HCT116 (cell line): ENCODE data around the gene AUTS2. TPM values are rescaled to one million over a fixed set of nuclear protein-coding genes. Genes with fewer than 3 reads are reported as not detected.

Experiments used
- ATAC-seq: fragments of 200-7000 bp; cut with Tn5 transposase; 2 replicates; pipeline ENCODE4 v1.9.1; 2020; ENCODE audit warnings: mild to moderate bottlenecking, moderate library complexity
- BruUV-seq: library from RNA; stranded (reverse); fragments of 400-500 nt; replicated peaks from 2 replicates; lab custom pipeline; 2021; lab: Mats Ljungman, UMichigan
- CTCF ChIA-PET: fragments of 300-600 bp; sonication (Branson Sonifier 250); formaldehyde crosslinking; loops from one replicate; lab custom pipeline; 2021; ENCODE audit warnings: antibody characterized with exemption; lab: Charles Lee
- POLR2A ChIA-PET: fragments of 300-600, 350-600 bp; sonication (Branson Sonifier 250); formaldehyde crosslinking; loops from one replicate; lab custom pipeline; 2021; ENCODE audit warnings: antibody characterized with exemption; lab: Charles Lee
- RAD21 ChIA-PET, 2 experiments: fragments of 300-600 bp; sonication (Branson Sonifier 250); formaldehyde crosslinking; loops; one replicate each; lab custom pipeline; 2023; ENCODE audit warnings: low total read pairs in 2 of 2; ENCODE audit not compliant: uncharacterized antibody in 2 of 2, unreplicated experiment in 2 of 2, low non-redundant PET in 1 of 2; lab: Charles Lee
- DNase-seq: peaks from one replicate; pipeline ENCODE4 v3.0.0-alpha.2; 2010; ENCODE audit warnings: low read depth, low spot score
- H2AFZ ChIP-seq: fragments of 200-600 bp; shearing (Covaris generic), sonication (generic); 2 replicates; pipeline ENCODE4 v1.6.1; 2017; ENCODE audit warnings: low read depth, mixed run types, mixed read lengths, antibody characterized with exemption, low read length; ENCODE audit not compliant: poor library complexity, severe bottlenecking
- H3K27ac ChIP-seq: 2 replicates; pipeline ENCODE4 v1.5.1; 2012; ENCODE audit warnings: low read depth, low read length
- H3K27me3 ChIP-seq: fragments of 200-600 bp; sonication (generic); 2 replicates; pipeline ENCODE4 v1.6.1; 2016; ENCODE audit warnings: mixed run types, low read length, mixed read lengths; ENCODE audit not compliant: insufficient read depth
- H3K36me3 ChIP-seq, 2 experiments: fragments of 200-500 bp in 1 of 2; fragments of 200-600 bp in 1 of 2; sonication (Bioruptor generic) in 1 of 2; sonication (generic) in 1 of 2; 2 replicates each; pipeline versions ENCODE4 v1.5.1 to v1.6.1; 2014 to 2016; ENCODE audit warnings: low read length in 2 of 2, inconsistent platforms in 1 of 2, mixed read lengths in 1 of 2, mixed run types in 1 of 2; ENCODE audit not compliant: insufficient read depth in 2 of 2, control insufficient read depth in 1 of 2
- H3K4me1 ChIP-seq, 2 experiments: fragments of 200-600 bp in 1 of 2; sonication (generic) in 1 of 2; 2 replicates each; pipeline versions ENCODE4 v1.5.1 to v1.6.1; 2012 to 2017; ENCODE audit warnings: low read length in 2 of 2, inconsistent platforms in 1 of 2, mild to moderate bottlenecking in 1 of 2, mixed read lengths in 1 of 2, mixed run types in 1 of 2, moderate library complexity in 1 of 2; ENCODE audit not compliant: insufficient read depth in 2 of 2, control insufficient read depth in 1 of 2
- H3K4me2 ChIP-seq: fragments of 200-600 bp; sonication (generic); 2 replicates; pipeline ENCODE4 v1.6.1; 2017; ENCODE audit warnings: mixed run types, low read length, mixed read lengths
- H3K4me3 ChIP-seq, 2 experiments: fragments of 200-600 bp in 1 of 2; sonication (generic) in 1 of 2; replicated peaks in 1 of 2; 2 replicates each; pipeline ENCODE4 v1.5.1; 2011 to 2016; ENCODE audit warnings: low read length in 2 of 2, control low read depth in 1 of 2, low read depth in 1 of 2, mild to moderate bottlenecking in 1 of 2, mixed read lengths in 1 of 2, mixed run types in 1 of 2
- H3K79me2 ChIP-seq: fragments of 200-600 bp; sonication (generic); 2 replicates; pipeline ENCODE4 v1.6.1; 2017; ENCODE audit warnings: mild to moderate bottlenecking, mixed run types, low read length, moderate library complexity, mixed read lengths; ENCODE audit not compliant: insufficient read depth
- H3K9ac ChIP-seq: fragments of 200-600 bp; sonication (generic); 2 replicates; pipeline ENCODE4 v1.6.1; 2016; ENCODE audit warnings: low read length, mixed read lengths
- H3K9me2 ChIP-seq: fragments of 200-600 bp; sonication (generic), shearing (Covaris generic); 2 replicates; pipeline ENCODE4 v1.6.1; 2017; ENCODE audit warnings: mixed run types, mild to moderate bottlenecking, moderate library complexity; ENCODE audit not compliant: insufficient read depth
- H3K9me3 ChIP-seq, 2 experiments: fragments of 200-500 bp in 1 of 2; fragments of 200-600 bp in 1 of 2; sonication (Bioruptor generic) in 1 of 2; sonication (generic) in 1 of 2; 2 replicates each; pipeline ENCODE4 v1.6.1; 2014 to 2017; ENCODE audit warnings: low read length in 2 of 2, mixed read lengths in 2 of 2, inconsistent platforms in 1 of 2, low read depth in 1 of 2, mild to moderate bottlenecking in 1 of 2, mixed run types in 1 of 2, moderate library complexity in 1 of 2; ENCODE audit not compliant: control insufficient read depth in 1 of 2, insufficient read depth in 1 of 2
- H4K20me1 ChIP-seq: fragments of 200-600 bp; sonication (generic), shearing (Covaris generic); 2 replicates; pipeline ENCODE4 v1.6.1; 2017; ENCODE audit warnings: mixed run types, mild to moderate bottlenecking, moderate library complexity; ENCODE audit not compliant: insufficient read depth
- CBX3 ChIP-seq: IDR thresholded peaks from 2 replicates; pipeline ENCODE4 v1.6.1; 2012; ENCODE audit warnings: low read depth
- EGR1 ChIP-seq: IDR thresholded peaks from 2 replicates; pipeline ENCODE4 v1.6.1; 2012; ENCODE audit warnings: low read depth
- ELF1 ChIP-seq: IDR thresholded peaks from 2 replicates; pipeline ENCODE4 v1.6.1; 2012; ENCODE audit warnings: low read depth, borderline replicate concordance
- EZH2 ChIP-seq: fragments of 200-600 bp; sonication (generic); IDR thresholded peaks from 2 replicates; pipeline ENCODE4 v1.6.1; 2017; ENCODE audit warnings: antibody characterized with exemption, mixed run types
- EZH2phosphoT487 ChIP-seq: fragments of 200-600 bp; IDR thresholded peaks from 2 replicates; pipeline ENCODE4 v1.6.1; 2018; ENCODE audit warnings: antibody characterized with exemption, borderline replicate concordance
- FOSL1 ChIP-seq: IDR thresholded peaks from 2 replicates; pipeline ENCODE4 v1.6.1; 2012; ENCODE audit warnings: low read depth
- POLR2A ChIP-seq: IDR thresholded peaks from 2 replicates; pipeline ENCODE4 v1.7.0; 2011; ENCODE audit warnings: borderline replicate concordance; ENCODE audit not compliant: insufficient read depth, insufficient read length; ENCODE audit errors: extremely low read depth
- RAD21 ChIP-seq: IDR thresholded peaks from 2 replicates; pipeline ENCODE4 v1.6.1; 2012; ENCODE audit warnings: low read depth, mild to moderate bottlenecking
- SP1 ChIP-seq: IDR thresholded peaks from 2 replicates; pipeline ENCODE4 v1.6.1; 2012; ENCODE audit warnings: low read depth
- SRF ChIP-seq: IDR thresholded peaks from 2 replicates; pipeline ENCODE4 v1.6.1; 2012; ENCODE audit warnings: low read depth
- TCF7L2 ChIP-seq: IDR thresholded peaks from 2 replicates; pipeline ENCODE4 v1.7.0; 2011; ENCODE audit warnings: borderline replicate concordance, inconsistent platforms; ENCODE audit not compliant: insufficient read depth, insufficient read length; ENCODE audit errors: extremely low read depth
- YY1 ChIP-seq: IDR thresholded peaks from 2 replicates; pipeline ENCODE4 v1.6.1; 2011; ENCODE audit warnings: low read length, low read depth, moderate library complexity, mild to moderate bottlenecking; ENCODE audit not compliant: insufficient replicate concordance; ENCODE audit errors: extremely low read depth
- ZNF274 ChIP-seq: fragments of 200-500 bp; sonication (Bioruptor generic); IDR thresholded peaks from 2 replicates; pipeline ENCODE4 v1.6.1; 2014; ENCODE audit warnings: mild to moderate bottlenecking, low read depth, low read length, inconsistent platforms
- intact Hi-C: fragments of 100-400 bp; cut with micrococcal nuclease; formaldehyde crosslinking; loops from 2 replicates; pipeline ENCODE4 v1.10.0; 2022
- total RNA-seq: library from RNA; stranded (reverse); gene quantifications from one replicate; pipeline ENCODE4 v1.2.1, GENCODE V29; 2021; ENCODE audit not compliant: unreplicated experiment
- TF ChIP-seq, protein P1 (sequence below): IDR thresholded peaks from 2 replicates; pipeline ENCODE4 v1.6.1; 2011; ENCODE audit warnings: mild to moderate bottlenecking, low read length, moderate library complexity; ENCODE audit not compliant: insufficient replicate concordance; ENCODE audit errors: extremely low read depth
- TF ChIP-seq, protein P2 (sequence below): IDR thresholded peaks from 2 replicates; pipeline ENCODE4 v1.6.1; 2012

AUTS2 gene
- total RNA-seq, 1 experiment from 2014 or later = 0.93 TPM

DNA sequence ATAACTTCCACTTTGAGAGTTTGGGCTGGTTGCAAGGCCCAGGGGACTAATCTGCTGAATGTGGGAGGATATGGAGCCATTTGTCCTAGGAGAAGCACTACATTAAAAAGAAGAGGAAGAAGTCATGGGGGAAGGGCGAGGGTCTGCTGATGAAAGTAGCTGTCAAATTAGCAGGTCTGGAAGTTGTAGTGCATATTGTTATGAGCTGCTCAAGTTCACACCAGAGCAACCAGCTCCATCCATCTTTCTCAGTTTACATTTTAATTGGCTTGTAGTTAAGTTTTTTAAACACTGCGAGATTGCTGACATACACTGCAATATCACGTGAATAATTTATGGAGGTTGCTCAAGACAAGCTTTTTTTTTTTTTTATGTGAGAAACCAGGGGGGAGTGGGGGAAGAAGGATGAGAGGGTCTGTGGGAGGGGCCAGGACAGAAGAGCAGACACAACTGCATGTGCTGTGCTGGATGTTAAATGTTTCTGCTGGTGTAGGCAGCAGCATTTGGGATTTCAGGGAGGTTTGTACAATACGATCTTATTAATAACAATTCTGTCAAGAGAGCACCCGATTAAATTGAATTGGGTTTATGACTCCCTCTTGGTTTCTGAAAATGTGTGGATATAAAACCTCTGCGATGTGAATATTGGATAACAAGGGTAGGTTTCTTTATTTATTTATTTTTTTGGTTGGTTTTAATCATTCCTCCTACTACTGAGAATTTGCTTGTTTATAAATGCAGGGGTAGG lies 774.7 kb downstream of the AUTS2 start (continued):
- TF ChIP-seq, protein P1, sequence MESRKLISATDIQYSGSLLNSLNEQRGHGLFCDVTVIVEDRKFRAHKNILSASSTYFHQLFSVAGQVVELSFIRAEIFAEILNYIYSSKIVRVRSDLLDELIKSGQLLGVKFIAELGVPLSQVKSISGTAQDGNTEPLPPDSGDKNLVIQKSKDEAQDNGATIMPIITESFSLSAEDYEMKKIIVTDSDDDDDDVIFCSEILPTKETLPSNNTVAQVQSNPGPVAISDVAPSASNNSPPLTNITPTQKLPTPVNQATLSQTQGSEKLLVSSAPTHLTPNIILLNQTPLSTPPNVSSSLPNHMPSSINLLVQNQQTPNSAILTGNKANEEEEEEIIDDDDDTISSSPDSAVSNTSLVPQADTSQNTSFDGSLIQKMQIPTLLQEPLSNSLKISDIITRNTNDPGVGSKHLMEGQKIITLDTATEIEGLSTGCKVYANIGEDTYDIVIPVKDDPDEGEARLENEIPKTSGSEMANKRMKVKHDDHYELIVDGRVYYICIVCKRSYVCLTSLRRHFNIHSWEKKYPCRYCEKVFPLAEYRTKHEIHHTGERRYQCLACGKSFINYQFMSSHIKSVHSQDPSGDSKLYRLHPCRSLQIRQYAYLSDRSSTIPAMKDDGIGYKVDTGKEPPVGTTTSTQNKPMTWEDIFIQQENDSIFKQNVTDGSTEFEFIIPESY = no peak
- TF ChIP-seq ZNF274 (no peak), FOSL1 (no peak), SP1 (no peak), EZH2 (no peak), EGR1 (no peak), TCF7L2 (no peak)
- TF ChIP-seq, protein P2, sequence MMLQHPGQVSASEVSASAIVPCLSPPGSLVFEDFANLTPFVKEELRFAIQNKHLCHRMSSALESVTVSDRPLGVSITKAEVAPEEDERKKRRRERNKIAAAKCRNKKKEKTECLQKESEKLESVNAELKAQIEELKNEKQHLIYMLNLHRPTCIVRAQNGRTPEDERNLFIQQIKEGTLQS = no peak

DNA sequence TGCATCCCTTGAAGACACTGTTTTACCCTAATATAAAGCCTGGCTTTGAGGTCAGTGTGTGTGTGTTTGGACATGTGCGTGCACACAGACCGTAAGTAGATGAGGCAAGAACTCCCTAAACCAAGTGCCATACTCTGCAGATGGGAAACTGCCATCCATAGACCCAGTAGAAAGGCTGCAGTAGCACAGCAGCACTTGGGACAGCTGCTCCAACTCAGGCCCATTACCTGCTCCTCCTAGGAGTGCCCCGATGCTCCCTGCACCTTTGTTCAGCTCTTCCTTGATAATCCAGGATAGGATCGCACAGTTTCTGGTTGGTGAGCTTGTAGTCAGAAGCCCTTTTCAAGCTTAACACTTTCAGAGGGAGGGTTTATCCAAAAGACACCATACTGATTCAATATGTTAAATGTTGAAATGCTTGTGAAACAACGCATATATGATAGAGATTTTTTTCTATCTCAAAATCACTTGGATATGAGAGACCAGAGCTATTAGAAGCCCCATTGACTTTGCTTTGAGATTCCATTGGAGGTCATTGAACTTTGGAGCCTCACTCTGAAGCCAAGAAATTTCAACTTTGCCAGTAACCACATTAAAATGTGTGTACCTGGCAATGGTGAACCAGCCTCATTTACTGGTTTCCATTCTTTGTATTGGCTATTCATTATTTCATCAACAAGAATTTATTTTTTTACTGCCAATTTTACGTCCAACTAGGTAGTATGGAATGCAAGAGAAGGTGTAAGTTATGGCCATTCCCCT lies 776.7 kb downstream of the AUTS2 start:
- Histone ChIP-seq H3K9me3 (peaks cover 3 to 33% of the 10 kb centered on the region in 2 experiments; a peak in 2 of 4 replicates), H3K4me1 (no peaks in the 10 kb centered on the region), H3K36me3 (no peaks in the 10 kb centered on the region), H3K9ac (no peak overlapping the region), H3K27ac (no peak overlapping the region), H3K9me2 (no peaks in the 10 kb centered on the region), H3K79me2 (no peaks in the 10 kb centered on the region), H3K4me3 (no peak overlapping the region), H3K27me3 (no peaks in the 10 kb centered on the region), H3K4me2 (no peak overlapping the region), H4K20me1 (no peaks in the 10 kb centered on the region), H2AFZ (no peak overlapping the region)
- no peak for DNase-seq
- ChIA-PET POLR2A (no interaction called here), CTCF (no interaction called here), RAD21 (no interaction called here)
- no peak for ATAC-seq
- no TSS peak for BruUV-seq
- intact Hi-C loops = no loop called here
- no peak for TF ChIP-seq EZH2phosphoT487
- no peak for TF ChIP-seq EGR1
- no peak for TF ChIP-seq SRF
- no peak for TF ChIP-seq FOSL1
- no peak for TF ChIP-seq ELF1
- TF ChIP-seq POLR2A = no peak
- TF ChIP-seq YY1 = no peak
- TF ChIP-seq CBX3 = no peak
- TF ChIP-seq, protein P1 = no peak
- no peak for TF ChIP-seq RAD21
